ENCODE measurements around the gene ACP6.
"Not testable (repeated sequence)": the region's sequence is repeated elsewhere in the genome, so short reads cannot be mapped to it uniquely, and the experiment has no call there.

The ACP6 gene

GRCh38 chr1:147618771-147619170 lies 51.6 kb downstream of the ACP6 start:
- DNase-seq = no peak

- DNase-seq = no peak
These were observed 52.2 kb downstream of the ACP6 start for GRCh38 chr1:147618077-147618569.

- DNase-seq = not testable (repeated sequence)
These were observed 55.4 kb downstream of the ACP6 start for GRCh38 chr1:147614966-147615365.

- DNase-seq = no peak
These were observed 56.8 kb downstream of the ACP6 start for GRCh38 chr1:147613506-147613905.

- DNase-seq = no peak
These were observed 58.0 kb downstream of the ACP6 start for GRCh38 chr1:147612366-147612765.

GRCh38 chr1:147611586-147611985 lies 58.7 kb downstream of the ACP6 start:
- no peak for DNase-seq

- no peak for DNase-seq
These were observed 59.3 kb downstream of the ACP6 start for GRCh38 chr1:147611021-147611426.

- DNase-seq = no peak
These were observed 61.0 kb downstream of the ACP6 start for GRCh38 chr1:147609358-147609757.

- DNase-seq = no peak
These were observed 61.7 kb downstream of the ACP6 start for GRCh38 chr1:147608596-147608995.

- no peak for DNase-seq
These were observed 64.7 kb downstream of the ACP6 start for GRCh38 chr1:147605591-147605990.

GRCh38 chr1:147603986-147604385 lies 66.3 kb downstream of the ACP6 start:
- DNase-seq = no peak

- no peak for DNase-seq
These were observed 69.9 kb downstream of the ACP6 start for GRCh38 chr1:147600119-147601111.

GRCh38 chr1:147599362-147600118 lies 70.8 kb downstream of the ACP6 start:
- peak; percentile 95 for DNase-seq

- DNase-seq = peak; percentile 35
These were observed 71.5 kb downstream of the ACP6 start for GRCh38 chr1:147598621-147599361.

GRCh38 chr1:147597010-147597409 lies 73.3 kb downstream of the ACP6 start:
- no peak for DNase-seq
